PC-3 (cell line): ENCODE results near the gene UGT1A7.

Experiments
- EZH2 ChIP-seq: fragments of 300-600 bp; sonication (generic); IDR thresholded peaks from one replicate; pipeline ENCODE4 v1.6.1; 2017; ENCODE audit warnings: antibody characterized with exemption, mild to moderate bottlenecking, low read length; ENCODE audit not compliant: unreplicated experiment
- TF ChIP-seq, protein P1 (sequence below): fragments of 300-600 bp; sonication (generic); conservative IDR thresholded peaks from 2 replicates; pipeline ENCODE4 v1.5.1; 2017; ENCODE audit warnings: antibody characterized with exemption, low read depth, mild to moderate bottlenecking, low read length

DNA sequence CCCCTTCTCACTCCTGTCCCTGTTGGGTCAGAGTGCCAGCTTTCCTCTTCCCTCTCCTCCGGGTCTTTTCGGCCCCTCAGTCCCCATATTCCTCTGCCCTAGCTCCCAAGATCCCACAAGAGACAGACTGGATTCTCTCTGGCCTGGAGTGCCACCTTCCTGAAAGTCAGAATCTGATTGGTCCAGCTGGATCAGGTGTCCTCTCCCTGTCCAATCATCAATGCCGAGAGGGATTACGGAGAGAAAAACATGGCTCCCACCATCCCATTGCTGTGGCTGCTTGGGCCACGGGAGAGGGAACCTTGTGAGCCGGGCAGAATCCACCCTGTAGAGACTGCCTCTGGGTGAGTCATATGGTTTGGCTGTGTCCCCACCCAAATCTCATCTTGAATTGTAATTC lies 93.7 kb downstream of the UGT1A7 start:
- TF ChIP-seq, protein P1, sequence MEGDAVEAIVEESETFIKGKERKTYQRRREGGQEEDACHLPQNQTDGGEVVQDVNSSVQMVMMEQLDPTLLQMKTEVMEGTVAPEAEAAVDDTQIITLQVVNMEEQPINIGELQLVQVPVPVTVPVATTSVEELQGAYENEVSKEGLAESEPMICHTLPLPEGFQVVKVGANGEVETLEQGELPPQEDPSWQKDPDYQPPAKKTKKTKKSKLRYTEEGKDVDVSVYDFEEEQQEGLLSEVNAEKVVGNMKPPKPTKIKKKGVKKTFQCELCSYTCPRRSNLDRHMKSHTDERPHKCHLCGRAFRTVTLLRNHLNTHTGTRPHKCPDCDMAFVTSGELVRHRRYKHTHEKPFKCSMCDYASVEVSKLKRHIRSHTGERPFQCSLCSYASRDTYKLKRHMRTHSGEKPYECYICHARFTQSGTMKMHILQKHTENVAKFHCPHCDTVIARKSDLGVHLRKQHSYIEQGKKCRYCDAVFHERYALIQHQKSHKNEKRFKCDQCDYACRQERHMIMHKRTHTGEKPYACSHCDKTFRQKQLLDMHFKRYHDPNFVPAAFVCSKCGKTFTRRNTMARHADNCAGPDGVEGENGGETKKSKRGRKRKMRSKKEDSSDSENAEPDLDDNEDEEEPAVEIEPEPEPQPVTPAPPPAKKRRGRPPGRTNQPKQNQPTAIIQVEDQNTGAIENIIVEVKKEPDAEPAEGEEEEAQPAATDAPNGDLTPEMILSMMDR, result no peak
- TF ChIP-seq EZH2, result no peak
